Naive B cell (primary cell): ENCODE measurements around the gene FOXG1. TPM values are rescaled to one million over a fixed set of nuclear protein-coding genes. Genes with fewer than 3 reads are reported as not detected.
A peak's percentile ranks its signal among the peaks of the same experiment; 100 is the strongest.

Source experiments
- ATAC-seq, 2 donors: fragments of 150-1000 bp; cut with Tn5 transposase; 2 replicates each; pipeline ENCODE4 v1.10.0; 2021; ENCODE audit warnings: low read depth in 2 of 2, mild to moderate bottlenecking in 2 of 2, moderate library complexity in 2 of 2
- DNase-seq: peaks from one replicate; pipeline ENCODE4 v3.0.0; 2022
- H3K27ac Mint-ChIP-seq, 6 donors: one replicate each; pipeline ENCODE4 v1.8.0; 2020 to 2022; ENCODE audit warnings: mild to moderate bottlenecking in 6 of 6, mixed read lengths in 6 of 6, moderate library complexity in 5 of 6, inconsistent platforms in 2 of 6
- H3K27me3 Mint-ChIP-seq, 3 donors: one replicate each; pipeline ENCODE4 v1.8.0; 2021 to 2022; ENCODE audit warnings: mixed read lengths in 3 of 3, mild to moderate bottlenecking in 1 of 3
- H3K36me3 Mint-ChIP-seq, 2 donors: one replicate each; pipeline ENCODE4 v1.8.0; 2020 to 2022; ENCODE audit warnings: mixed read lengths in 2 of 2, inconsistent platforms in 1 of 2, mild to moderate bottlenecking in 1 of 2
- H3K4me1 Mint-ChIP-seq, 3 donors: one replicate each; pipeline ENCODE4 v1.8.0; 2020 to 2022; ENCODE audit warnings: mixed read lengths in 3 of 3, inconsistent platforms in 1 of 3, mild to moderate bottlenecking in 1 of 3, moderate library complexity in 1 of 3
- H3K4me3 Mint-ChIP-seq, 8 donors: one replicate each; pipeline ENCODE4 v1.8.0; 2020 to 2022; ENCODE audit warnings: mild to moderate bottlenecking in 8 of 8, mixed read lengths in 8 of 8, moderate library complexity in 8 of 8, inconsistent platforms in 2 of 8
- H3K9me3 Mint-ChIP-seq, 7 donors: one replicate each; pipeline ENCODE4 v1.8.0; 2020 to 2022; ENCODE audit warnings: mixed read lengths in 7 of 7, mild to moderate bottlenecking in 5 of 7, inconsistent platforms in 2 of 7, moderate library complexity in 1 of 7
- polyA plus RNA-seq, 6 donors: library from polyadenylated mRNA; unstranded; fragments of 300-500 nt; fragmentation: Illumina TruSeq; gene quantifications; one replicate each; pipeline ENCODE4 v1.2.3, GENCODE V29; 2021; ENCODE audit warnings: low read depth in 6 of 6

The FOXG1 gene
- not detected for polyA plus RNA-seq

GRCh38 chr14:28766469-28766955 is at the start of gene FOXG1:
TSS of gene FOXG1 (plus strand) at chr14:28766787. CDS start at chr14:28767280, 493 bp downstream.
- peaks cover 3 to 25% (median 11%) of the 10 kb centered on the region in 7 donors for H3K9me3 Mint-ChIP-seq

GRCh38 chr14:28719130-28719529 is 47.5 kb upstream of the FOXG1 start:
- peaks cover 2 to 10% (median 6%) of the 10 kb centered on the region in 7 donors for H3K9me3 Mint-ChIP-seq
- DNase-seq (no peak), ATAC-seq (no peak)
- peaks cover 0 to 4% of the 10 kb centered on the region in 2 donors for H3K36me3 Mint-ChIP-seq
- no peak overlapping the region for H3K27ac Mint-ChIP-seq
- no peaks in the 10 kb centered on the region for H3K27me3 Mint-ChIP-seq
- H3K4me1 Mint-ChIP-seq = no peaks in the 10 kb centered on the region
- H3K4me3 Mint-ChIP-seq = no peak overlapping the region

More at GRCh38 chr14:28766469-28766955, at the start of gene FOXG1:
- Mint-ChIP-seq H3K36me3 (peaks cover 0 to 14% of the 10 kb centered on the region in 2 donors), H3K4me1 (peaks cover 16 to 20% (median 18%) of the 10 kb centered on the region in 3 donors), H3K27ac (peak within 1 kb of the TSS in 3 of 6 donors; percentile 73 to 90 (median 83)), H3K27me3 (peaks cover 65 to 78% (median 70%) of the 10 kb centered on the region in 3 donors), H3K4me3 (peak within 1 kb of the TSS; percentile 47 to 90 (median 76))
- ATAC-seq = peak in 1 of 2 donors; percentile 14
- DNase-seq = no peak

DNA sequence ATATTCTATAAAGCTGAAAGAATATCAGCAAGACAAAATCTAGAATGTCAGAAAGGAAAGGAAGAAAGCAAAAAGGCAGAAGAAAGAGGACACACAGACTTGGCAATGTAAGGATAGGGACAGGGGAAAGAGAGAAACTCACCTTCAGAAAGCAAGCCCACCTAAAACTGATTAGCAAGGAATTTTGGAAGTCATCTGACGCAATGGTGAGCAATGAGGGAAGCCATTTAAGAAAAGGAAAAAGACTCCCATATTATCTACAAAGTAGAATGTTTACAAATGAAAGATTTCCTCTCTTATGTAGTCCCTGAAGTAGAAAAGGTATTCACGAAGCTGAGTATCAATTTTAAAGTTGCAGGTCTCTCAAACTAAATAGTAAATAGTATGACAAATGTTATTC is 35.2 kb upstream of the FOXG1 start:
- Mint-ChIP-seq H3K27ac (no peak overlapping the region), H3K27me3 (no peaks in the 10 kb centered on the region), H3K36me3 (no peaks in the 10 kb centered on the region), H3K4me1 (no peaks in the 10 kb centered on the region), H3K9me3 (peaks cover 0 to 6% (median 0%) of the 10 kb centered on the region in 7 donors), H3K4me3 (no peak overlapping the region)
- ATAC-seq = no peak
- DNase-seq = no peak

- ATAC-seq = no peak
- Mint-ChIP-seq H3K9me3 (peaks cover 0 to 17% (median 4%) of the 10 kb centered on the region in 7 donors), H3K27ac (no peak overlapping the region), H3K27me3 (peaks cover 5 to 15% (median 11%) of the 10 kb centered on the region in 3 donors), H3K4me1 (no peaks in the 10 kb centered on the region), H3K36me3 (no peaks in the 10 kb centered on the region), H3K4me3 (no peak overlapping the region)
- no peak for DNase-seq
Observed at GRCh38 chr14:28742171-28742846, 24.3 kb upstream of the FOXG1 start.

DNA sequence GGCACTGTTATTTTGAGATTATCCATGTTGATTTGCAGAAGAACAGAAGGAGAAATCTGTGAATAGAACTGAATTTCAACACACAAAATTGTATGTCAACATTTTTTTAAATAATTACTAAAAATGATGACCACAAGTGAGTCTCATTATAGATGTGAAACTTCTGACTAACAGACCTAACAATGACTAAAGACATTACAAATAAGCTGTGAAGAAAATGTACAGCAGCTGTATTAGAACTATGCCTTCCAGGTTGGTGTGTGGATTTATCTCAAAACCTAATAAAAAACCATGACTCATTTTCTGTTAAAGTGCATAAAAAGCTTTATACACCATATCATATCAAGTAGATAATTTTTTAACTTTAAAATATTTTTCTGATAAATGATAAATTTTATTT is 22.5 kb upstream of the FOXG1 start:
- Mint-ChIP-seq H3K4me1 (no peaks in the 10 kb centered on the region), H3K9me3 (peaks cover 0 to 15% (median 4%) of the 10 kb centered on the region in 7 donors), H3K27ac (no peak overlapping the region), H3K4me3 (no peak overlapping the region), H3K36me3 (no peaks in the 10 kb centered on the region), H3K27me3 (peaks cover 5 to 15% (median 7%) of the 10 kb centered on the region in 3 donors)
- ATAC-seq (no peak), DNase-seq (no peak)

DNA sequence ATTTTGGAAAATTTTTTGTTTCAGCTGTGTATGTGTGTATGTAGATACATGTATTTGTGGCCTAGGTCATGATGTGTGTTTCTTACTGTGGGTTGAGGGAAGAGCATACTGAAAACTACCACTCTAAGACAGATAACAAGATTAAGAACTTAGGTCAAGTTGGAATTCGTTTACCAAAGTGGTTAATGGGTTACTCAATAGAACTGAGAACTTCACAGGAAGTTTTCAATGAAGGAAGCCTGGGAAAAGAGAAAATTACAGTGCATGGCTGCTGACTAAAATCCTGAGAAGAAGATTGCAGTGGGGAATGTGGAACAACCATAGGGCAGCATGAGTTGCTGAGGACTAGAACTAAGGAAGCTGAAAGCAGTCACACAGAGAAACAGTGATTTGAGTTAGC is 21.4 kb upstream of the FOXG1 start:
- H3K27me3 Mint-ChIP-seq = peaks cover 7 to 15% (median 8%) of the 10 kb centered on the region in 3 donors

DNA sequence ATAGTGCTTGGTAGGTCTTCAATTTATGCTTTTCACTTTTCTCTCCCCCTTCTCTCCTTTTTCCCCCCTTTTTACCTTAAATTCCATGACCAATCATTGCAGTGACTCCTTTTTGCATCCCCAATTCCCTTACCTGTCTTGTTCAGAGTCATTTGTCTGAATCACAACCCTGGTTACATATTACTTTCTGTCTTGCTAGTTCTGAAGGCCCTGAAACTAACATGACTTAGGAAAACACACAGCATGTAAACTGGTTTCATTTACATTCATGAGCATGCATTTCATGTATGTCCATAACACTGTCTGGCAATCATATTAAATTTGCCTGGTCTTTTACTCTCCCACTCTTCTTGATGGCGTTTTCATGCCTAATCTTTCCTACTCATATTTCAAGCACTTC is 20.3 kb upstream of the FOXG1 start:
- Mint-ChIP-seq H3K9me3 (peaks cover 0 to 15% (median 2%) of the 10 kb centered on the region in 7 donors), H3K4me3 (no peak overlapping the region), H3K27ac (peak overlapping the region in 1 of 6 donors; percentile 28)

More for the DNA sequence above, 21.4 kb upstream of the FOXG1 start:
- Mint-ChIP-seq H3K4me3 (no peak overlapping the region), H3K27ac (no peak overlapping the region), H3K4me1 (no peaks in the 10 kb centered on the region), H3K36me3 (no peaks in the 10 kb centered on the region), H3K9me3 (peaks cover 0 to 15% (median 4%) of the 10 kb centered on the region in 7 donors)
- ATAC-seq = no peak
- DNase-seq = no peak

DNA sequence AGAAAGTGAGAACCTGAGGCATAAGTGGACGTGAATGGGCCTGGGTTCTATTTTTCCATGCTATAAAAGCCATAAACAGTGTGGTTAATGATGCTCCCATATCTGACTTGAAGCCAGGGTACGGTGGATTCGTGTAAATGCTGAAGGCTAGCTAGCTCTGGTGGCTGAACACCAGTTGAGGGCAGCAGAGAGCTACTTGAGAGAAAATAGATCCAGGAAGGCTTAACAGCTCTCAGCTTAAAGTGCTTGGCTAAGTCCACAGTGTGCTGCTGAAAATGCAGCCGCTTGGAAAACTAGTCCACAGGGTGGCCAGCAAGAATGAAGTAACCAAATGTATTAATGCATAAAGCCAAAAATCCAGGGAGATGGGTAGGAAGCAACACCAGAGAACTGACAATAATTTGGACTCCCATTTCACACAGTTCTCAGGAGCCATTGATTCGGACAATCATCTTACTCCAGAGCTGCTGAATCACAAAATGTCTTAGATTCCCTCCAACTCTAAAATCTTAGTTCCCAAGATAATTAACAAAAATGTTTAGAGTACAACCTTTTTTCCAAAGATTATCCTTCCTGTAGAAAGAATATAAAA is 15.0 kb upstream of the FOXG1 start:
- Mint-ChIP-seq H3K9me3 (peaks cover 0 to 8% (median 5%) of the 10 kb centered on the region in 7 donors), H3K27me3 (peaks cover 36 to 52% (median 40%) of the 10 kb centered on the region in 3 donors), H3K4me1 (peaks cover 0 to 9% (median 7%) of the 10 kb centered on the region in 3 donors), H3K27ac (no peak overlapping the region), H3K36me3 (no peaks in the 10 kb centered on the region), H3K4me3 (no peak overlapping the region)
- ATAC-seq = no peak
- DNase-seq = no peak

More for the DNA sequence above, 20.3 kb upstream of the FOXG1 start:
- ATAC-seq (no peak), DNase-seq (no peak)
- H3K4me1 Mint-ChIP-seq = no peaks in the 10 kb centered on the region
- H3K36me3 Mint-ChIP-seq = no peaks in the 10 kb centered on the region
- peaks cover 10 to 15% (median 14%) of the 10 kb centered on the region in 3 donors for H3K27me3 Mint-ChIP-seq

DNA sequence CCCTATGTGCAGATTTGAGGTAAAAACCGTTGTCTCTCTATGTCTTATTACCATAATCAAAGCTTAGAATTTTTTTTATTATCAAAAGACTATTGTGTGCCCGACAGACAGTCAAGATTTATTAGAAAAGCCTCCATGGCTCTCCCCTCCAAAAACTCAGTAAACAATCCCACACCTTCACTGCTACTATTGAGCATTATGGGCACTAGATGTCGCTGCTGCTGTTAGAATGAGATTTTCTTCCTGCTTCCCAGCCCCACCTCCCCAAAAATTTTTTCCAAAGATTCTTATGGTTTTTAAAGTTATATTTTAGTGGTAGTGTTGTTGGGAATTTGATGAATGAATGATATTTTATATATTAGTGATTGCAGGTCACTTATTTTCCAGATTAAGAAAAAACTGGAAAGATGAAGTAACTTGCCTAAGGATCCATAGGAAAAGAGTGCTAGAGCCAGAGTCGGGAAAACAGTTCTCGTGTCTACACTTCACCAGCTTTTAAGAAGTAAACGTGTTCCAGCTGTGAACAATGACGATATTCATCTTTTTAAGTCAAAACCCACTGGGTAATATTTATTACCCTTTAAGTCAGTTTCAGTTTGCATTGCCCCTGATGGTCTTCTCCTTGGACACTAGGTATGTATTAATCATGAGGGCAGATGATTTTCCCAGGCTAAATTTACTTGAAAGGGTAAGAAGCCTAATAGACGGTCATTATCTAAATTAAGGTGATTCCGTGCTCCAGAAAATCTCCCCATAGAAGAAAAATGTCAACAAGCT is 12.2 kb upstream of the FOXG1 start:
- Mint-ChIP-seq H3K27ac (no peak overlapping the region), H3K9me3 (peaks cover 0 to 15% (median 4%) of the 10 kb centered on the region in 7 donors), H3K4me1 (peaks cover 0 to 9% (median 7%) of the 10 kb centered on the region in 3 donors), H3K27me3 (peaks cover 61 to 67% (median 62%) of the 10 kb centered on the region in 3 donors), H3K36me3 (no peaks in the 10 kb centered on the region), H3K4me3 (no peak overlapping the region)
- ATAC-seq (no peak), DNase-seq (no peak)

GRCh38 chr14:28755198-28755815 is 11.3 kb upstream of the FOXG1 start:
- peak overlapping the region in 1 of 6 donors; percentile 44 for H3K27ac Mint-ChIP-seq
- ATAC-seq = no peak
- H3K4me3 Mint-ChIP-seq = no peak overlapping the region
- H3K27me3 Mint-ChIP-seq = peaks cover 70 to 72% (median 71%) of the 10 kb centered on the region in 3 donors
- no peak for DNase-seq
- H3K36me3 Mint-ChIP-seq = peaks cover 0 to 6% of the 10 kb centered on the region in 2 donors
- H3K4me1 Mint-ChIP-seq = peaks cover 0 to 9% (median 7%) of the 10 kb centered on the region in 3 donors
- H3K9me3 Mint-ChIP-seq = peaks cover 0 to 15% (median 6%) of the 10 kb centered on the region in 7 donors

DNA sequence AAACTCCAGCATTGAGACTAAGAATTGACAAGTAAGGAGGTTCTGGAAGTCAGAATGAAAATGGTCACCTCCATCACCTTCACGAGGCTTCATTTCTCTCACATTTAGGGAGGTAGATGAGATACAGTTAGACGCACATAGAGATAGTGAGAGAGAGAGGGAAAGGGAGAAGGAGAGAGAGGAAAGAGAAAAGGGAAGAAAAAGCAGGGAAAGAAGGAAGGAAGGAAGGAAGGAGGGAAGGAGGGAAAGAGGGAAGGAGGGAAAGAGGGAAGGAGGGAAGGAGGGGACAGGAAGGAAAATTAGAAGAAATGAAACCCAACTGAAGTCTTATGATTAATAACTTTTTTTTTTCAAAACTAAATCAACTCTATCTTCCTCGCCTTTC is 10.7 kb upstream of the FOXG1 start:
- Mint-ChIP-seq H3K27me3 (peaks cover 75 to 77% (median 77%) of the 10 kb centered on the region in 3 donors), H3K9me3 (peaks cover 0 to 15% (median 6%) of the 10 kb centered on the region in 7 donors), H3K4me1 (peaks cover 0 to 9% (median 7%) of the 10 kb centered on the region in 3 donors), H3K36me3 (peaks cover 0 to 6% of the 10 kb centered on the region in 2 donors), H3K27ac (no peak overlapping the region), H3K4me3 (no peak overlapping the region)
- ATAC-seq (no peak), DNase-seq (no peak)

GRCh38 chr14:28756269-28756883 is 10.2 kb upstream of the FOXG1 start:
- peaks cover 77 to 80% (median 78%) of the 10 kb centered on the region in 3 donors for H3K27me3 Mint-ChIP-seq
- DNase-seq = no peak
- H3K27ac Mint-ChIP-seq = no peak overlapping the region
- ATAC-seq = no peak
- H3K36me3 Mint-ChIP-seq = peaks cover 0 to 7% of the 10 kb centered on the region in 2 donors
- H3K4me1 Mint-ChIP-seq = peaks cover 0 to 9% (median 7%) of the 10 kb centered on the region in 3 donors
- H3K4me3 Mint-ChIP-seq = no peak overlapping the region
- peaks cover 0 to 17% (median 6%) of the 10 kb centered on the region in 7 donors for H3K9me3 Mint-ChIP-seq
